Testis (tissue), 2 donors: ENCODE data around the gene MTOR.

Experiments
- CTCF ChIP-seq, 3 experiments: fragments of 450-650 bp in 2 of 3; fragments of 200-600 bp in 1 of 3; sonication (generic) in 1 of 3; IDR thresholded peaks; one replicate each; pipeline ENCODE4 v1.5.1; 2016 to 2019; ENCODE audit warnings: antibody characterized with exemption in 3 of 3, mild to moderate bottlenecking in 2 of 3, moderate library complexity in 1 of 3
- POLR2A ChIP-seq: fragments of 450-650 bp; IDR thresholded peaks from one replicate; pipeline ENCODE4 v1.6.1; 2017; ENCODE audit warnings: antibody characterized with exemption, mild to moderate bottlenecking, moderate library complexity

GRCh38 chr1:11198851-11199594 is 63.3 kb downstream of the MTOR start:
- TF ChIP-seq POLR2A (no peak), CTCF (IDR thresholded peaks at IDR 0.05) (no peak)
